Skeletal muscle tissue (tissue), 5 donors: ENCODE data around the gene OSTC. TPM values are rescaled to one million over a fixed set of nuclear protein-coding genes. Genes with fewer than 3 reads are reported as not detected.
"Not testable (repeated sequence)": the region's sequence is repeated elsewhere in the genome, so short reads cannot be mapped to it uniquely, and the experiment has no call there.

ENCODE experiments used
- H3K27ac ChIP-seq: one replicate; pipeline ENCODE4 v1.7.0; 2013; ENCODE audit warnings: mild to moderate bottlenecking, low read depth, low read length, inconsistent platforms
- H3K27me3 ChIP-seq, 3 donors: one replicate each; pipeline ENCODE4 v1.7.0; 2013; ENCODE audit warnings: low read length in 3 of 3; ENCODE audit not compliant: control insufficient read depth in 3 of 3, insufficient read depth in 3 of 3
- H3K36me3 ChIP-seq, 3 donors: one replicate each; pipeline ENCODE4 v1.7.0; 2013; ENCODE audit warnings: low read length in 3 of 3; ENCODE audit not compliant: control insufficient read depth in 3 of 3, insufficient read depth in 3 of 3
- H3K4me1 ChIP-seq, 3 donors: one replicate each; pipeline ENCODE4 v1.7.0; 2013; ENCODE audit warnings: low read length in 3 of 3, mild to moderate bottlenecking in 3 of 3; ENCODE audit not compliant: control insufficient read depth in 3 of 3, insufficient read depth in 3 of 3
- H3K4me3 ChIP-seq, 3 donors: one replicate each; pipeline ENCODE4 v1.7.0; 2013; ENCODE audit warnings: low read length in 3 of 3
- H3K9ac ChIP-seq, 3 donors: one replicate each; pipeline ENCODE4 v1.7.0; 2013; ENCODE audit warnings: low read length in 3 of 3, mild to moderate bottlenecking in 3 of 3, moderate library complexity in 2 of 3, low read depth in 1 of 3
- H3K9me3 ChIP-seq, 3 donors: one replicate each; pipeline ENCODE4 v1.7.0; 2013; ENCODE audit warnings: low read length in 3 of 3; ENCODE audit not compliant: control insufficient read depth in 3 of 3
- small RNA-seq: library from RNA; depleted of rRNA; stranded (forward); fragments of <200 nt; gene quantifications from one replicate; pipeline ENCODE3, GENCODE V24; 2014
- total RNA-seq: library from RNA; depleted of rRNA; stranded (reverse); fragments of >200 nt; gene quantifications from one replicate; pipeline ENCODE4 v1.2.3, GENCODE V29; 2014
- donor health status: Osteomylitis.

Gene OSTC
- total RNA-seq, 1 donor from 2014 or later = 109 TPM

GRCh38 chr4:108709234-108709633, 58.8 kb downstream of the OSTC start:
- H3K27ac ChIP-seq = no peak overlapping the region
- H3K36me3 ChIP-seq = no peaks in the 10 kb centered on the region
- H3K4me3 ChIP-seq = no peak overlapping the region
- no peak overlapping the region for H3K9ac ChIP-seq
- H3K4me1 ChIP-seq = no peaks in the 10 kb centered on the region
- no peaks in the 10 kb centered on the region for H3K9me3 ChIP-seq
- no peaks in the 10 kb centered on the region for H3K27me3 ChIP-seq

- Histone ChIP-seq H3K36me3 (no peaks in the 10 kb centered on the region), H3K4me3 (no peak overlapping the region), H3K9ac (no peak overlapping the region), H3K27ac (no peak overlapping the region), H3K9me3 (no peaks in the 10 kb centered on the region), H3K4me1 (no peaks in the 10 kb centered on the region), H3K27me3 (no peaks in the 10 kb centered on the region)
Observed at GRCh38 chr4:108709722-108710121, 59.3 kb downstream of the OSTC start.

- not testable (repeated sequence) for H3K4me1 ChIP-seq, H3K27ac ChIP-seq, H3K9me3 ChIP-seq, H3K36me3 ChIP-seq, H3K27me3 ChIP-seq, H3K9ac ChIP-seq, H3K4me3 ChIP-seq
Observed at GRCh38 chr4:108710578-108710977, 60.2 kb downstream of the OSTC start.

- Histone ChIP-seq H3K9ac (no peak overlapping the region), H3K27me3 (no peaks in the 10 kb centered on the region), H3K4me1 (no peaks in the 10 kb centered on the region), H3K9me3 (no peaks in the 10 kb centered on the region), H3K36me3 (no peaks in the 10 kb centered on the region), H3K27ac (no peak overlapping the region), H3K4me3 (no peak overlapping the region)
Observed at GRCh38 chr4:108714880-108715279, 64.5 kb downstream of the OSTC start.

DNA sequence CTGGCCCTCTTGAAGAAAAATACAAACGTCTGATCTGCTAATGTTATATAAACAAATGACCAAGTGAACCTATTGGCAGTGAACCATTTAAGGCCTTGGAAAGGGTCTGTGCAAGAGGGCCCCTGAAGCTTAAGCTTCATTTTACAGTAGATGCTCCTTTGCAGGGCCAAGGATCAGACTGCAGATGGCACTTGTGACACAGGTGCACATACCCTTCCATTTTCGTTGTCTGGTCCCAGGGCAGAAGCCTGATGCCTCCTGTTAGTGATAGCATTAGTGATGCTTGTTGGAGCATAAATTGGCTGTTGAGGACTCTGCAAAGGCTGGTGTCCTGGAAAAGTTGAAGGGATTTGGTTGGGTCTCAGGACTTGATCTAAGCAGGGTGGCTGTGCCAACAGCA, 65.9 kb downstream of the OSTC start:
- H3K9me3 ChIP-seq = no peaks in the 10 kb centered on the region
- H3K27me3 ChIP-seq = no peaks in the 10 kb centered on the region

DNA sequence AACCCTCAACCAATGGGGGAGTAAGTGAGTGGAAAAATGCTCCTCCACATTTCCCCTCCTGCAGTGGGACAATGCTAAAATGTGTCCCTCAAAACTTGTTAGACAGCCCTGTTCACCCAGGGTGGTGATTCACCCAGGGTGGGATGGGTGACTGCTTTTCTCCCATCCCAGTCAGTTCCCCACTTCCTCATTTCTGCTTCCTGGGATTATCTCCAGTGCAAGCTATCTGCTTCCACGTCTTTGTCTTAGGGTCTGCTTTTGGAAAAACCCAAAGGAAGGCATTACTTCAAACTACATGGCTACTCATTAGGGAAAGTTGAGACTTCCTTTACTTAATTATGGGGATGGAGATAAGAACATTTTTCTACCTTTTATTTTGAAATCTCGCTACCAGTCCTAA, 67.0 kb downstream of the OSTC start:
- Histone ChIP-seq H3K4me3 (no peak overlapping the region), H3K9ac (no peak overlapping the region), H3K4me1 (no peaks in the 10 kb centered on the region), H3K27me3 (no peaks in the 10 kb centered on the region), H3K36me3 (no peaks in the 10 kb centered on the region), H3K27ac (no peak overlapping the region), H3K9me3 (no peaks in the 10 kb centered on the region)

More for the DNA sequence above, 65.9 kb downstream of the OSTC start:
- Histone ChIP-seq H3K27ac (no peak overlapping the region), H3K4me3 (no peak overlapping the region), H3K4me1 (no peaks in the 10 kb centered on the region), H3K36me3 (no peaks in the 10 kb centered on the region), H3K9ac (no peak overlapping the region)

Small RNAs within 50 kb of the gene (small RNA-seq; reads per million reads assigned to genes)
- not detected for gene RNU6-431P

Other genes with a start within 250 kb of the OSTC start
- gene RPL34, start 30.0 kb upstream of the OSTC start, total RNA-seq = 1,208 TPM
- not detected for gene ETNPPL, start 112.5 kb downstream of the OSTC start, total RNA-seq